Fibroblast of lung (primary cell): ENCODE measurements around the gene MED15. TPM values are rescaled to one million over a fixed set of nuclear protein-coding genes. Genes with fewer than 3 reads are reported as not detected.
A peak's percentile ranks its signal among the peaks of the same experiment; 100 is the strongest.

Source experiments
- DNase-seq, 2 donors: peaks; one replicate each; pipeline versions ENCODE4 v3.0.0 to v3.0.0-alpha.2; 2010; ENCODE audit warnings: low read depth in 2 of 2
- H2AFZ ChIP-seq: 2 replicates; pipeline ENCODE4 v1.5.1; 2012; ENCODE audit warnings: low read length, control low read depth, inconsistent platforms
- H3K27ac ChIP-seq: 2 replicates; pipeline ENCODE4 v1.5.1; 2011; ENCODE audit warnings: low read length, control low read depth; ENCODE audit not compliant: insufficient read depth
- H3K27me3 ChIP-seq: 2 replicates; pipeline ENCODE4 v1.5.1; 2011; ENCODE audit warnings: mild to moderate bottlenecking, low read length; ENCODE audit not compliant: control insufficient read depth, insufficient read depth
- H3K36me3 ChIP-seq: 2 replicates; pipeline ENCODE4 v1.5.1; 2011; ENCODE audit warnings: low read length; ENCODE audit not compliant: control insufficient read depth, insufficient read depth
- H3K4me1 ChIP-seq: 2 replicates; pipeline ENCODE4 v1.5.1; 2011; ENCODE audit warnings: low read length; ENCODE audit not compliant: control insufficient read depth, insufficient read depth; ENCODE audit errors: extremely low read depth
- H3K4me2 ChIP-seq: 2 replicates; pipeline ENCODE4 v1.5.1; 2011; ENCODE audit warnings: low read length, control low read depth; ENCODE audit not compliant: insufficient read depth; ENCODE audit errors: extremely low read depth
- H3K4me3 ChIP-seq, 4 experiments: fragments of 200-600 bp in 1 of 4; sonication (generic) in 1 of 4; replicated peaks in 1 of 4; 2 replicates each; pipeline ENCODE4 v1.5.1; 2011 to 2016; ENCODE audit warnings: low read length in 4 of 4, low read depth in 3 of 4, mild to moderate bottlenecking in 3 of 4, control low read depth in 2 of 4, inconsistent platforms in 1 of 4, mixed read lengths in 1 of 4; ENCODE audit not compliant: insufficient read depth in 1 of 4; ENCODE audit errors: control extremely low read depth in 1 of 4
- H3K79me2 ChIP-seq: 2 replicates; pipeline ENCODE4 v1.5.1; 2012; ENCODE audit warnings: mild to moderate bottlenecking, low read length, inconsistent platforms; ENCODE audit not compliant: control insufficient read depth, insufficient read depth
- H3K9ac ChIP-seq: 2 replicates; pipeline ENCODE4 v1.5.1; 2011; ENCODE audit warnings: mild to moderate bottlenecking, low read length, control low read depth; ENCODE audit not compliant: insufficient read depth
- H3K9me3 ChIP-seq: 2 replicates; pipeline ENCODE4 v1.5.1; 2012; ENCODE audit warnings: low read depth, low read length; ENCODE audit not compliant: control insufficient read depth, insufficient read depth
- H4K20me1 ChIP-seq: 2 replicates; pipeline ENCODE4 v1.5.1; 2011; ENCODE audit warnings: low read length; ENCODE audit not compliant: control insufficient read depth, insufficient read depth; ENCODE audit errors: extremely low read depth
- EZH2 ChIP-seq: IDR thresholded peaks from 2 replicates; pipeline ENCODE4 v1.5.1; 2012; ENCODE audit warnings: low read length, control low read depth, mild to moderate bottlenecking; ENCODE audit errors: missing control alignments
- polyA plus RNA-seq, 2 donors: library from polyadenylated mRNA; depleted of rRNA in 1 of 2; stranded (reverse) in 1 of 2; unstranded in 1 of 2; fragments of >200 nt; gene quantifications; 2 replicates each; pipeline ENCODE4 v1.2.1, GENCODE V29; 2011 to 2012; ENCODE audit warnings: missing spikeins in 1 of 2
- total RNA-seq: library from RNA; depleted of rRNA; stranded (reverse); fragments of >200 nt; gene quantifications from 2 replicates; pipeline ENCODE4 v1.2.1, GENCODE V29; 2014
- TF ChIP-seq, protein P1 (sequence below), 2 donors: IDR thresholded peaks in 1 of 2; conservative IDR thresholded peaks in 1 of 2; 1 replicate in 1 of 2; 2 replicates in 1 of 2; pipeline ENCODE4 v1.5.1; 2011 to 2012; ENCODE audit warnings: low read length in 2 of 2, control low read depth in 1 of 2, inconsistent platforms in 1 of 2, low read depth in 1 of 2, mild to moderate bottlenecking in 1 of 2

Gene MED15
- total and polyA plus RNA-seq, 2 donors (not counting 1 experiment from before 2014, with no cell fraction given) = 28.6 TPM

- peak overlapping the region; percentile 97 for H3K9ac ChIP-seq
- H3K4me3 ChIP-seq = peak overlapping the region; percentile 52 to 95 (median 66)
- H2AFZ ChIP-seq = no peak overlapping the region
- TF ChIP-seq, protein P1, sequence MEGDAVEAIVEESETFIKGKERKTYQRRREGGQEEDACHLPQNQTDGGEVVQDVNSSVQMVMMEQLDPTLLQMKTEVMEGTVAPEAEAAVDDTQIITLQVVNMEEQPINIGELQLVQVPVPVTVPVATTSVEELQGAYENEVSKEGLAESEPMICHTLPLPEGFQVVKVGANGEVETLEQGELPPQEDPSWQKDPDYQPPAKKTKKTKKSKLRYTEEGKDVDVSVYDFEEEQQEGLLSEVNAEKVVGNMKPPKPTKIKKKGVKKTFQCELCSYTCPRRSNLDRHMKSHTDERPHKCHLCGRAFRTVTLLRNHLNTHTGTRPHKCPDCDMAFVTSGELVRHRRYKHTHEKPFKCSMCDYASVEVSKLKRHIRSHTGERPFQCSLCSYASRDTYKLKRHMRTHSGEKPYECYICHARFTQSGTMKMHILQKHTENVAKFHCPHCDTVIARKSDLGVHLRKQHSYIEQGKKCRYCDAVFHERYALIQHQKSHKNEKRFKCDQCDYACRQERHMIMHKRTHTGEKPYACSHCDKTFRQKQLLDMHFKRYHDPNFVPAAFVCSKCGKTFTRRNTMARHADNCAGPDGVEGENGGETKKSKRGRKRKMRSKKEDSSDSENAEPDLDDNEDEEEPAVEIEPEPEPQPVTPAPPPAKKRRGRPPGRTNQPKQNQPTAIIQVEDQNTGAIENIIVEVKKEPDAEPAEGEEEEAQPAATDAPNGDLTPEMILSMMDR (conservative IDR thresholded peaks at IDR 0.05 in 1 of 2, IDR thresholded peaks at IDR 0.05 in 1 of 2; ENCODE audit: low read depth in 1 of 2, low read length in 2 of 2) = no peak
- no peak for TF ChIP-seq EZH2
- peak overlapping the region; percentile 99 for H3K4me2 ChIP-seq
- DNase-seq = no peak
- H3K4me1 ChIP-seq = peaks cover 12% of the 10 kb centered on the region
- H3K36me3 ChIP-seq = peaks cover 2% of the 10 kb centered on the region
- no peaks in the 10 kb centered on the region for H3K27me3 ChIP-seq
- H3K27ac ChIP-seq = peak overlapping the region; percentile 97
- H3K79me2 ChIP-seq = peaks cover 60% of the 10 kb centered on the region
- no peaks in the 10 kb centered on the region for H3K9me3 ChIP-seq
- H4K20me1 ChIP-seq = no peaks in the 10 kb centered on the region
Measured at GRCh38 chr22:20508815-20509271, 1.4 kb downstream of the MED15 start.

DNA sequence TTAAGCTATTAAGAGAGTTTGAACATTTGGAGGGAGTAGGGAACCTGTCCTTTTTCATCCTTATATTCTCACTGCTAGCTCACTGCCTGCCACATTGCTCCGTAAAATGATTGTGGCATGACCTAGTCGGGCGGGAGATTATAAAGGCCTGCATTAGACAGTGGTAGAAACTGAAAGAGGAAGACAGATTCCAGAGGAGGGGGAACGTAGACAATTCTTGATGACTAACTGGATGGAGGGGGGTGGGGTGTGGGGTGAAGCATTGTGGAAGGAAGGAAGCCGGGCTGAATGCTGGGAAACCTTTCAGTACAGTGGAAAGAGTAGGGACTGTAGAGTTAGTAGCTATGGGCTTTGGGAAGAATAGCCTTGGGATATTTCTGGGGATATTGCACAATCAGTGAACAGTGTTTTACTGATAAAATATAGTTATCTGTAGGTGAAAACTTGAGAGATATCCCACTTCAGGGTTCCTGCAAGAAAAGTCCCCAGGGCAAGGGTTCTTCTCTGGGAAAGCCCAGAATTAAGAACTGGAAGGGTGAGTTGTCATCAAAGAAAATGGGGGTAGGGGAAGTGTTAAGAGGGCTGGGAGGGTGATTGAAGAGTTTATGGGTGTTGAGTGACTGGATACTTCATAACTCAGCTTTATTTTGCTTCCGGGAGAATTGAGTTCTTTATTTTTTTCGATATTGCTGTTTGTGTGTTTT, 2.1 kb downstream of the MED15 start:
- H3K79me2 ChIP-seq = peaks cover 66% of the 10 kb centered on the region
- H3K9ac ChIP-seq = peak overlapping the region; percentile 97
- no peak overlapping the region for H2AFZ ChIP-seq
- peak overlapping the region; percentile 52 to 95 (median 66) for H3K4me3 ChIP-seq
- H3K4me2 ChIP-seq = peak overlapping the region; percentile 99
- peaks cover 4% of the 10 kb centered on the region for H3K36me3 ChIP-seq
- no peak for TF ChIP-seq EZH2
- TF ChIP-seq, protein P1 (conservative IDR thresholded peaks at IDR 0.05 in 1 of 2, IDR thresholded peaks at IDR 0.05 in 1 of 2; ENCODE audit: low read depth in 1 of 2, low read length in 2 of 2) = no peak
- H3K27me3 ChIP-seq = no peaks in the 10 kb centered on the region
- peak; percentile 91 to 95 for DNase-seq
- H4K20me1 ChIP-seq = no peaks in the 10 kb centered on the region
- H3K9me3 ChIP-seq = no peaks in the 10 kb centered on the region
- H3K27ac ChIP-seq = peak overlapping the region; percentile 97
- peaks cover 8% of the 10 kb centered on the region for H3K4me1 ChIP-seq

- peak overlapping the region; percentile 61 for H3K4me2 ChIP-seq
- no peak overlapping the region for H2AFZ ChIP-seq
- H3K4me1 ChIP-seq = peaks cover 15% of the 10 kb centered on the region
- no peaks in the 10 kb centered on the region for H3K9me3 ChIP-seq
- TF ChIP-seq, protein P1 (conservative IDR thresholded peaks at IDR 0.05 in 1 of 2, IDR thresholded peaks at IDR 0.05 in 1 of 2; ENCODE audit: low read depth in 1 of 2, low read length in 2 of 2) = no peak
- no peak for TF ChIP-seq EZH2
- peak overlapping the region; percentile 49 for H3K27ac ChIP-seq
- H4K20me1 ChIP-seq = peaks cover 3% of the 10 kb centered on the region
- peak overlapping the region in 1 of 4 experiments; percentile 73 for H3K4me3 ChIP-seq
- H3K9ac ChIP-seq = no peak overlapping the region
- no peaks in the 10 kb centered on the region for H3K27me3 ChIP-seq
- DNase-seq = no peak
- H3K36me3 ChIP-seq = peaks cover 9% of the 10 kb centered on the region
- peaks cover 80% of the 10 kb centered on the region for H3K79me2 ChIP-seq
Measured at GRCh38 chr22:20510811-20511577, 3.6 kb downstream of the MED15 start.
